OCI-LY1 (cell line): ENCODE measurements around the gene KRT12.

ENCODE experiments used
- CTCF ChIP-seq: fragments of 200-600 bp; sonication (generic), shearing (Covaris generic); IDR thresholded peaks from 2 replicates; pipeline ENCODE4 v1.5.1; 2017; ENCODE audit warnings: mild to moderate bottlenecking, antibody characterized with exemption, low read length, moderate library complexity, mixed read lengths
- EZH2 ChIP-seq: fragments of 200-600 bp; sonication (generic), shearing (Covaris generic); IDR thresholded peaks from 2 replicates; pipeline ENCODE4 v1.8.0; 2017; ENCODE audit warnings: borderline replicate concordance, mixed run types, mild to moderate bottlenecking, antibody characterized with exemption, low read length, moderate library complexity, mixed read lengths

- TF ChIP-seq CTCF (no peak), EZH2 (no peak)
These were observed at the start of gene KRT12 for GRCh38 chr17:40866838-40867237.
